NCI-H2227 treated with DMSO at 0.1 percent for 48 hours (cell line): Measurements from ENCODE around the gene RAB37.

Source experiments
- DNase-seq: peaks from one replicate; lab custom pipeline; 2025; lab: John Stamatoyannopoulos, UW

The RAB37 gene, protein sequence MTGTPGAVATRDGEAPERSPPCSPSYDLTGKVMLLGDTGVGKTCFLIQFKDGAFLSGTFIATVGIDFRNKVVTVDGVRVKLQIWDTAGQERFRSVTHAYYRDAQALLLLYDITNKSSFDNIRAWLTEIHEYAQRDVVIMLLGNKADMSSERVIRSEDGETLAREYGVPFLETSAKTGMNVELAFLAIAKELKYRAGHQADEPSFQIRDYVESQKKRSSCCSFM

DNA sequence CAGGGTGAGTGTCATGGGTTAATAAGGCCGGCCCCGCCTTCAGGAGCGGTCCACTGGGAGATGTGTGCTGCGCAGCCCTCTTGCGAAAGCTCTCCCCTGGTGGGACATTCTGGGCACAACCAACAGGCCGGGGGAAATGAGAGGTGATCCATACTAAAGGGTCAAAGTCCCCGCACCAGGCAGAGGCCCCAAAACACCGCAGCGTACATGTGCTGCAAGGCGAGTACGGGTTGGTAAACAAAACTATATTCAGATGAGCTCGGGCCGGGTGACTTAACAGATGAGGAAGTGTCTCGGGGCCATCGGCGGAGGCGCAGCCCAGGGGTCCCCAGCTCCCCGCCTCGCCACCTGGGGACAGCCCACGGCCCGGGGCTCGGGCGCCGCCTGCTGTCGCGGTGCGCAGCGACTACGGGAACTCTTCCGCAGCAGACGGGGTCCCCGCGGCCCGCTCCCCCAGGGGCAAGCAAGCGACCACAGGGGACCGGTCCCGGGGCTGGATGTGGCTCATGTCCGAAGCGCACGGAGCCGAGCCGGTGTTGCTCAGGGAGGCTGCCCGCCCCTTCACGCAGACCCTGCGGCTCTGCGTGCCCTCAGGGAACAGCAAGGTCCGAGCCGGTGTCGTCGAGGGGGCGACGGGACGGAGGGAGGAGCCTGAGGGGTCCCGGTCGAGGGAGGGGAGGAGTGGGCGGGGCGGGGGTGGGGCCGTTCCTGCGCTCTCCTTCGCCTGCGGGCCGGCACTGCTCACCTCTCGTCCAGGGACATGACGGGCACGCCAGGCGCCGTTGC lies at the start of gene RAB37:
RAB37 (plus strand) TSS at position 744 of the 786 bp plus-strand sequence; CDS start at position 761, 17 bp downstream.
- DNase-seq, result no peak

DNA sequence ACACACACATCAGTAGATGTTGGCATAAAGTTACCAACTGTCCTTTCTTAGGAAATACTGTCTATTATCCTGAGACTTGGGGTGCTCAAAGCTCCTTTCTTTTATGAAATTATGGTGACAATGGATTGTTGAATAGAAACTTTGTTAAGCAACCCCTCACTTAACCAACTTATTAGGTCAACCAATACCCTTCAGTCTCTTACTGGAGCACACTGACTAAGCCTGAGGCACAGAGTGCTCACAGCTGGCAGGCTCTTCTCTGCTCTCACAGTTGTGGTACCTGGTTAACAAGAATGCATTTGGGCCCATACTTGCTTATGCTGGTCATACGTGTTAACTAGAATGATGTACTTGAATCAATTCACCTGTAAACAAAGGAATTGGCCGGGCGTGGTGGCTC lies 49.2 kb upstream of the RAB37 start:
- no peak for DNase-seq

DNA sequence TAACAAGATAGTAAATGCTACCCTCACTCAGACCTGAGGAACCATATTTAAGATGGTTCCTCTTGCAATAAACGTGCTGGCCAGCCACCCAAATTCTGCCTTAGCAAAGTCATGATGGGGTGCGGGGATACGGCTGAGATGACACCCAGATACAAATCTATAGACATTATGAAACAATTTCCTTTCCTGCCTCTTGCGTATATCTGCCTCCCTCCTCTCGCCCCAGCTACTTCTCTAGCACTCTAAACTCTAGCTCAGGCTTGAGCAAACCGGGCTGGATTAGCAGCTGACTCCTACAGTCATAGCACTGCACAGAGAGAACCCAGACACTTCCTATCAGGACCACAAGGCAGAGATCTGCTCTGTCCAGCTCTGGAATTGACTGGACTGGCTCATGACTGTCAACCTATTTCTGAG lies 46.6 kb upstream of the RAB37 start:
- DNase-seq, result no peak

DNA sequence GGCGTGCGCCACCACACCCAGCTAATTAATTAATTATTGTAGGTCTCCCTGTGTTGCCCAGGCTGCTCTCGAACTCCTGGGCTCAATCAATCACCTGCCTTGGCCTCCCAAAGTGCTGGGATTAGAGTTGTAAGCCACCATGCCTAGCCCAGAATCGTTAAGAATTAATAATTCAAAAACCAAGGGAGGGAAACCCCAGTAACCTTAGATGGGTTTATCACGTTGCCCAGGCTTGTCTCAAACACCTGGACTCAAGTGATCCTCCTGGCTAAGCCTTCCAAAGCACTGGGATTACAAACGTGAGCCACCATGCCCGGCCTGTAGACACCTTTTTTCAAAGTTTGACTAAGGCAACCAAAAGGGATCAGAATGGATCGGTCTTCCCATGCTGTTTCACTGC lies 45.9 kb upstream of the RAB37 start:
- DNase-seq, result no peak

DNA sequence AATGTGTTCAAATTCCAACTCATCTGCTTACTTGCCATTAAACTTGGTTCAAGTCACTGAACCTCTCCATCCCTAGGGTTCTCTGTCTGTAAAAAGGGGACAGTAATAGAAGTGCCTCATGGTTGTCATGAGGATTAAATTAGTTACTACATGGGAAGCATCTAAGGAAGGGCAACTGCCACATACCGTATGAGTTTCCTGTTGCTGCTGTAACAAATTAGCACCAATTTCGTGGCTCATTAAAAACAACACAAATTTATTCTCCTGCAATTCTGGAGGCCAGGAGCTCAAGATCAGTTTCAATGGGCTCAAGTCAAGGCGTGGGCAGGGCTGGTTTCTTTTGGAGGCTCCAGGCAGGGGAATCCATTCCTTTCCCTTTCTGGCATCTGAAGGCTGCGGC lies 43.0 kb upstream of the RAB37 start:
- no peak for DNase-seq

DNA sequence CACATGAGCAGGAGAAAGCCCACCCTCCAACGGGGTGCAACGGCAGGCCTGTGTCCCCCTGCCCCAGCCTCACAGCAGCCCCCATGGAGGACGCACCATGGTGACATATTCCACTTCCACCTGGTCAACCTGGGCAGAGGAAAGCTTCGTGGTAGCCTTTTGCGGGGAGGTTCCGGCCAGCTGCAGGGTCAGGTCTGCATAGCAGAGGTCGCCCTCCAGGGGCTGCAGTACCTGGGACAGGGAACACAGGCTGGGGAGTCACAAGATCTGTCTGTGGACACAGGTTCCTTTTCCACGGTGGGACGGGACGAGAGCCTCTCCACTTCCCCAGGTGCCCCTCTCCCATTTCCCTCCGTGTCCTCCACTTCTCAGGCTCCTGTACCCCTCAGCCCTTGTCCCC lies 41.4 kb upstream of the RAB37 start:
- DNase-seq, result no peak

DNA sequence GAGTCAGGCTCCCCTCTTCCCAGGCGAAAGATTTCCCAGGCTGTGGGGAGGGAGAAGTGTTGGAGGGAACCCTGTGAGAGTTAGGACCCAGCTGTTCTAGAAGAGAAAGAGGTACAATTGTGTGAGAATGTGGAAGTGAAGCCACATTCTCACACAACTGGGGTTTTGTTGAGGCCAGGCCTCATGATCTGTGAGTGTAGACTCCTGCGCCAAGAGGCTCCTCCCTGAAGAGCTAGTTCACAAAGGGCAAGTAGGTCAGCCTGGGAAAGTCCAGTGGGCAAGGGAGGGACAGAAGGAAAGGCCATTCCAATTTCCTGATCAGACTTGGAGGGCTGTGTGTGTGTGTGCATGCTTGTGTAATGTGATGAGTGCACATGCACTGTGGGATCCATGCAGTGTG lies 39.5 kb upstream of the RAB37 start:
- DNase-seq, result no peak

DNA sequence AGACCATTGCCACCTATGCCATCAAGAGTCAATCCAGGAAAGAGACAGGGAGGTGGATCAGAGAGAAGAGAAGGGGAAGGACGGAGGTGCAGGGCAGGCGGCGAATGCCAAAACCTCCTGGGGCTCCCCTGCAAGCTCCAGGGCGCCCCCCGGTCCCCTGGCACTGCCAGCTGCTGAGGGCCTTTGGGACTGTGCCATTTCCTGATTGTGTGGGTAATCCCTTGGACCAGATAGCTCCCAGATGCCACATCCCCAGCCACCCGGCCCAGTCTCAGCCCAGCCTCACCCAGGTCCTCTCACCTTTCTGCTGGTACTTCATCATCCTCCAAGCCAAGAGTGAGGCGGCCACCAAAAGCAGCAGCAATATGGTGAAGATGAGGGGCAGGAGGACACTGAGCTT lies 39.0 kb upstream of the RAB37 start:
- no peak for DNase-seq

DNA sequence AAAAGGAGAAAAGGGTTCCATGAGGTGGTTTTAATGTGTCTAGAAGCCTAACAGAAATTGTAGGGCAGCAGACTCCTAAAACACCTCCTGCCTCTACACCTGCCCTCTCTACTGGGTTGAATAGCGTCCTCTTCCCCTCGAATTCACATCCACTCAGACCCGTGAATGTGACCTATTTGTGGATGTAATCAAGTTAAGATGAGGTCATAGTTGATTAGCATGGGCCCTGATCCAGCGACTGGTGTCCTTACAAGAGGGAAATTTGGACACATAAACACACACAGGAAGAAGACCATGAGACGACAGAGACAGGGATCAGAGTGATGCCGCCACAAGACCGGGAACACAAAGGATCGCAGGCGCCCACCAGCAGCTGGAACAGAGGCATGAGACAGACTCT lies 37.8 kb upstream of the RAB37 start:
- DNase-seq, result no peak

DNA sequence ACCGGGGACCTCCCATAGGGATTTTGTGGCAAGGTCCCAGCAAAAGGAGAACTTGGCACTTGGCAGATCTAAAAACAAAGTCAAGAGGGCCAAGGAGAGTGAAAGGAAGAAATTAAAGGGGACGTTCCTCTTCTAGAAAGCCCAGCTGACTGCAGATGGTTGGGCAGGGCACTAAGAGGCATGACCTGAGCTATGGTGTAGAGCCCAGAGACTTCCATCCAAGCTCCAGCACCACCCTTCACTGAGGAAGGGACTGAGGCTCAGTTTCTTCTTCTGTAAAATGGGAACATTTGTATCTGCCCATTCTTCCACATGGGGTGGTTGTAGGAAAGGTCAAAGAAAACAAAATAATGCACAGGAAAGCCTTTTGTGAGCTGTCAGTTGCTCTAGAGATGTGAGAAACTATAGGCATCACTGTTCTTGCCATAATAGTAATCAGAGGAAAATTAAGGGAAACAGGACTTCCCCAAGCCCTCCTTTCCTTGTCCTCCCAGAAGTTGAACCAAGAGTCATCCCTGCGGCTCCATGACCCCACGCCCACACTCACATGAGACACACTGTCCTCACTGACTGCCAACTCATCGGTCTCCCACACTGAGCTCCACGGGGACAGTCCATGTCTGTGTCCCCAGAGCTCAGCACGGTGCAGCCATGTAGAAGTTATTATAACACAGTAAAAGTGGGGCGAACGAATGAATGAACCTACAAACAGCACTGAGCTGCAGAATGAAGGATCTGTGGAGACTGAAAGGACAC lies 34.8 kb upstream of the RAB37 start:
- no peak for DNase-seq

DNA sequence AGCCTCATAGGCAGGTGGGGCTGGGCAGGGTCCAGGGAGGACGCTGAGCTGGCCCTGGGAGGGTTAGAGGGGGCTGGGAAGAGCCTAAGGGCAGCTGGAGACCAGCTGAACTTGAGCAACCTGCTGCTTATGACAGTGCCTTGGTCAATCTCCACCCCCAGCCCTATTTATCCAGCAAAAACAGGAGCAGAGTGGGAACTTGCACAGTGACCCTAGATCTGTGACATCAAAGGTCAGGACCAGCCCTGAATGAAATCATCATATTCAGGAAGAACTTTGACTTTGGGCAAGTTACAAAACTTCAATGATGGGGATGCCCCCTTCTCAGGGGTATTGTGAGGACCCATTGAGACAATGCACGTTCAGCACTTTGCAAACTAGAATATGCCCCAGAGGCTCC lies 33.7 kb upstream of the RAB37 start:
- DNase-seq, result no peak

DNA sequence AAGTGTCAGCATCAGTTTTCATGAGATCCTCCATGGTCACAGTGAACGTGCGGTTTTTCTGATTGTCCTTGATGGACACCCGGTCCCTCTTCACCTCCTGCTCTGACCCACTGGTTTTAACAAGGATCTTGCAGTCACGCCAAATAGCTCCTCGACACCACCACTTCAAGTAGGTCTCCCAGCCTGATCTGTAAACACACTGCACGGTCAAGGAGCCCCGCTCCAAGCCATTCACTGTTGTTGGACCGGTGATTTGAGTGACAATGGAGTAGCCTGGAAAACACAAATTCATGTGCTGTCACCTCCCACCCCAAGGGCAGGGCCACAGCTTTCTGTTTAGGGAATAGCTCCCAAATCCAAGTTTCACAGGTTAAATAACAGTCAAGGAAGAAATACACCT lies 32.5 kb upstream of the RAB37 start:
- DNase-seq, result no peak

DNA sequence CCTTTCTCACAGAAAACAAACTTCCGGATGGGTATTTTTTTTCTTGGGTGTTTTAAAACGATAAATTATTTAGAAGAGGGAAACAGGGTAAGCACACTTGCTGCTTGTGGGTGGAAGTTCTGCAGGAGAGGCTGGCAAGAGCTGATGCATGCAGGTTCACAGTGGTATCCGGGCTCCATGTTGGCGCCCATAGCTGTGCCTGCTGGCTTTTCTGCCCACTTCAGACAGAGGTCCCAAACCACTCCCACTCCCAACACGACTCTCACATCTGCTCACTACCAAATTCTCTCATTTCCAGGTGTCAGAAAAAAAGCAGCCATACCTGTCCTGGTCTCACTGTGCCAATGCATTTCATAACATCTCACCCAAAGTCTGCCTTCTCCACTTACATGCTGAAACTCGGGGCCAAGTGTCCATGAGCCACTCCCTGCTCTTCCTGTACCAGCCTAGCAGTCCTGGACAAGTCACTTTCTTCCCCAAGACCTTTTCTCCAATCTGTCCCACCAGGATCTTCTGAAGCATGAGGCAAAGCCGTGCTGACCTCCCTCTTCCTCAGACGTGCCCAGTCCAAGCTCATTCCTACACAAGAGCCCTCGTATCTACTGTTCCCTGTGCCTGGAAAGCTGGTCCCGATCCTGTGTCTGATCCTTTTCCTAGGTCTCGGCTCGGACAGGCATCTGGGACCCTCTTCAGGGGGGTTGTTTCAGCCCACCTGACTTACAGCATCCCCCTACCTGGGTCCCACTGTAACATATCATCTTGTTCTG lies 25.8 kb upstream of the RAB37 start:
- DNase-seq, result no peak

DNA sequence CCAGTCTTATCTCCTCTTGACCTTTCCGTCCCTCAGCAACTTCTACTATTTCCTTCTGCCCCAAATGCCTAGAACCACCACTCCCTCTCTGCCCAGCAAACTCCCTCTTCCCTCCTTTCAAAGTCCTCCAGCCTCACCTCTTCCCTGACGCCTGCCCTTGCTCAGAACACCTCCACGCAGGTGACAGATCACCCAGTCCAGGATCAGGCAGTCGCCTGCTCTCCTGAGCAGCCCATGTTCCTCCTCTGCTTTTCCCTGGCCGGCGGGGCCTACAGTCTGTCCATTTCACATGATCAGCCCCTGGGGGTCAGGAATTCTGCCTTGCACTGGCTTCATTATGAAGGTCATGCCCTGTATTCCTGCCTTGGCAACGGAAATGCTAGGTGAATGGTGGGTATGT lies 24.8 kb upstream of the RAB37 start:
- no peak for DNase-seq

DNA sequence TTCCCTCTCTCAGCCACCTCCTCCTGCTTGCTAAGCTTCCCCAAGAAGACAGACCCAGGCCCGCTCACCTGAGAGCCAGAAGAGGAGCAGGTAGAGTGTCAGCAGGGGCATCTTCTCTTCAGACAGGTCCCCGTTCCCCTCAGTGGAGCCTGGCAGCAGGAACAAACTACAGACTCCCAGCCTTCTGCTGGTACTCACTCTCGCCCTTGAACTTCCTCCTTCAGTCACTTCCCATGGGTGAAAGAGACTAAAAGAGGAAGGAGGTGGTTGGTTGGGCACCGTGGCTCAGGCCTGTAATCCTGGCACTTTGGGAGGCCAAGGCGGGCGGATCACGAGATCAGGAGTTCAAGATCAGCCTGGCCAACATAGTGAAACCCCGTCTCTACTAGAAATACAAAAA lies 24.3 kb upstream of the RAB37 start, which contains the start of gene CD300LF:
CD300LF (minus strand) TSS at position 168 of the 400 bp plus-strand sequence; CDS start at position 111, 57 bp downstream.
- DNase-seq, result no peak

DNA sequence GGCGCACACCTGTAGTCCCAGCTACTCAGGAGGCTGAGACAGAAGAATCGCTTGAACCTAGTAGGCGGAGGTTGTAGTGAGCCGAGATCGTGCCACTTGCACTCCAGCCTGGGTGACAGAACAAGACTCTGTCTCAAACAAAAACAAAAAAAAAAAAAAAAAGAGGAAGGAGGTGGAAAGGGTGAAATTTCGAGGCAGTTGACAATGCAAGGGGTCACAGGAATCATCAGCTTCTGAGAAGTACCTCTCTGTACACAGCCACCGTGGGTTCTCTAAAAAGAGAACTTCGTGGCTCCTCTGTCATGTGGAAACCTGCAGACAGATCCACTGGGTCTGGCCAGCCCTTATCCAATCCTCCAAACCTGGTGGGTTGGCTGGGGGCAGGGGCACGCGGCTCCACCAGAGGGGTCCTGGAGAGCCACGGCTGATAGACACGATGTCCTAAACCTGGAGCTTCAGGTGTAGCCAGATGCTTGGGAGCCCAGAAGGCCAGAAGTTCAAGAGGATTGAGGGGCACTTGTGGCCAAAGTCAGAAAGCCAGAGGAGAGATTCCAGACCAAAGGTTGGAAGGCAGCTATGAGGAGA lies 23.8 kb upstream of the RAB37 start:
- DNase-seq, result no peak

DNA sequence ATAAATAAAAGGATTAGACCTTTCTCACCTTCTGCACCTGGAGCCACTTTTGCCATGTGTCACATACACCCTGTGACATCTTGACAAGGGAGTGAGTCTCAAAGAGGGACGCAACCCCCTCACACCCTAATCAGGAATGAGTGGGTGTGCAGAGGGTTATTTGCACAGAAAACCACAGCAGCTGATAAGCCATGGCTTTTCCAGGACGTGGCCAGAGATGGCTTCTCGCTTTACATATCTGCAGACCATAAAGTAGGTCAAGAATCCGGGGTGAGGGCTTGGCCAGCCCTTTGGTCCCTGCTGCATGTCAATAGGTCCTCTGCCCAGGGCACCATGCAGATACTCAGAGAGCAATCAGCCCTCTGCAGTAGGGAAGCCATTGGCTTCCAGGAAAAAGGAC lies 21.9 kb upstream of the RAB37 start:
- DNase-seq, result no peak

DNA sequence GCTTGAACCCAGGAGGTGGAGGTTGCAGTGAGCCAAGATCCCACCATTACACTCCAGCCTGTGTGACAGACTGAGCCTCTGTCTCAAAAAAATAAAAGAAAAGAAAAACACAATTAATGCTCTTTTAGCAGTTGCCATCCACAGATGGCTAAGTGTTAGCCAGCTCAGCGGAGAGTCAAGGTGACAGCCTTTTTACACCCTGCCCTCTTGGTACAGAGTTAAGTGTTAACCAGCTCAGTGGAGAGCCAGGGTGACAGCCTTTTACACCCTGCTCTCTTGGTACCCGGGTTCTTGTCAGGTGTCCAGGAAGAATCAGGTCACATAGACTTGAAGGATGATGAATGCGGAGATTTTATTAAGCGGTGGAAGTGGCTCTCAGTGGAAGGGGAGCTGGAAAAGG lies 16.6 kb upstream of the RAB37 start:
- no peak for DNase-seq

DNA sequence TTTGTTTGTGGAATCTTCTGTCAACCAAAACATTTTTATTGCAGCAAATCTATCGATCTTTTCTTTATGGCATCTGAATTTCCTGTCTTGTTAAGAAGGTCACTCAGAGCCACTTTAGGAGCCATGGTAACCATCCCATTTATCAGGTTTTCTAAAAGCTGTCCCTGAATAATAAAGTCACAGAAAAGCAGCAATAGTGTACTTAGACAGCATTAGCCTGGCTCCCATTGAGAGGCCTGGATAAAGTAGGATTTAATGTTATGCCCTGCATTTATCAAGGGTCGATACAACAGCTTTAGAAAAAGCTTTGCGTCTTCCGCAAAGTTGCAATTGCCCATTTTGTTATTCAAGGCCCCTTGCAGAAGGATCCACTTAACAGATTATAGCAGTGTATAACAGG lies 14.3 kb upstream of the RAB37 start:
- DNase-seq, result no peak

DNA sequence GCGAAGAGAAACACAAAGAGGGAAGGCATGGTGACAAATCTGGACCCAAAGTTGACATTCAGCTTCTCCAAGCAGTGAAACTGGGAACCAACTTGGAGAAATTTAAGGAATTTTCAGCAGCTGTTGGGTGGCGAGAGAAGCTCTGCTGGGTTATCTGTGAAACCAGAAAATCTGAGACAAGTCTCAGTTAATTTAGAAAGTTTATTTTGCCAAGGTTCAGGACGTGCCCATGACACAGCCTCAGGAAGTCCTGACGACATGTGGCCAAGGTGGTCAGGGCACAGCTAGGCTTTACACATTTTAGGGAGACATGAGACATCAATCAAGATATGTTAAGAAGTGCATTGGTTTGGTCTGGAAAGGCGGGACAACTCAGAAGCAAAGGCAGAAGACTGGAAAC lies 13.2 kb upstream of the RAB37 start:
- no peak for DNase-seq

DNA sequence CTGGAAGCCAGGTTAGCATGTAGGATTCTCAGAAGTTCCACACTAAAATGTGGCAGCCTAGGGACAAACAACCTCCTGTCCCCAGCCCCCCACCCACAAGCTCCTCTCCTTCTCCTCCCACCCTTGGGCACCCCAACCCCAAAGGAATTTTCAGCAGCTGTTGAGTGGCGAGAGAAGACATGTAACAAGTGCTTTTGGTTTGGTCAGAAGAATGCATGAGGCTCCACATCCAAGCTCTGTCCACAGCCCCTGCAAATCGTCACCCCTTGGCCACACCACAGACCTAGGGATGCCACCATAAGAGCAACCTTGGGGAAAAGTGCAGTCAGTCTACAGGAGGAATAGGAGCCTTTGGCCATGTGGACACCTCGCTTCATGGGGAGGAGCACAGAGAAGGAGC lies 11.9 kb upstream of the RAB37 start:
- no peak for DNase-seq
